HFF-Myc (cell line): ENCODE measurements around the gene RNASE4.
"Not testable (repeated sequence)": the region's sequence is repeated elsewhere in the genome, so short reads cannot be mapped to it uniquely, and the experiment has no call there.

Source experiments
- DNase-seq: peaks from one replicate; pipeline ENCODE4 v3.0.0-alpha.2; 2011; ENCODE audit warnings: low read depth; ENCODE audit errors: extremely low read depth
- H3K4me3 ChIP-seq: replicated peaks from 2 replicates; pipeline ENCODE4 v1.5.1; 2011; ENCODE audit warnings: low read depth, mild to moderate bottlenecking, control low read depth, low read length
- TF ChIP-seq, protein P1 (sequence below): IDR thresholded peaks from 2 replicates; pipeline ENCODE4 v1.5.1; 2012; ENCODE audit warnings: mild to moderate bottlenecking, low read depth, low read length, control low read depth; ENCODE audit errors: missing control alignments

Gene RNASE4

DNA sequence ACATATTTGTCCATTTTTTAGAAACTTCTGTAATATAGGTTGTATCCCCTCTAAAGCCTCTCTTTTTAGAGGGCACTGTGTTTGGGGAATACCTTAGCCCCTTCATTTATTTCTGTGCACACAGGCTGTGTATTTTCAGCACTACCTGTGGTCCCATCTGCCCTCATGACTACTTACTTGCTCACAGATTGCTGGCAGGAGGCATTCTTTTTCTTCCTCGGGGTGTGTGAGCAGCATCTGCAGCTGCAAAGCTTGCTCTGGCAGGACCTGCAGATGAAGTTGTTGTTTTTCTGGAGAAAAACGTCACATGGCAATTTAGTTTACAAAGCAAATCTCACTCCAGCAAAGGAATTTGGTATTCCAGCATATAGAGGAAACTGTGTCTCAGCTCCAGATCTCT, 28.5 kb downstream of the RNASE4 start:
- H3K4me3 ChIP-seq = no peak overlapping the region
- TF ChIP-seq, protein P1, sequence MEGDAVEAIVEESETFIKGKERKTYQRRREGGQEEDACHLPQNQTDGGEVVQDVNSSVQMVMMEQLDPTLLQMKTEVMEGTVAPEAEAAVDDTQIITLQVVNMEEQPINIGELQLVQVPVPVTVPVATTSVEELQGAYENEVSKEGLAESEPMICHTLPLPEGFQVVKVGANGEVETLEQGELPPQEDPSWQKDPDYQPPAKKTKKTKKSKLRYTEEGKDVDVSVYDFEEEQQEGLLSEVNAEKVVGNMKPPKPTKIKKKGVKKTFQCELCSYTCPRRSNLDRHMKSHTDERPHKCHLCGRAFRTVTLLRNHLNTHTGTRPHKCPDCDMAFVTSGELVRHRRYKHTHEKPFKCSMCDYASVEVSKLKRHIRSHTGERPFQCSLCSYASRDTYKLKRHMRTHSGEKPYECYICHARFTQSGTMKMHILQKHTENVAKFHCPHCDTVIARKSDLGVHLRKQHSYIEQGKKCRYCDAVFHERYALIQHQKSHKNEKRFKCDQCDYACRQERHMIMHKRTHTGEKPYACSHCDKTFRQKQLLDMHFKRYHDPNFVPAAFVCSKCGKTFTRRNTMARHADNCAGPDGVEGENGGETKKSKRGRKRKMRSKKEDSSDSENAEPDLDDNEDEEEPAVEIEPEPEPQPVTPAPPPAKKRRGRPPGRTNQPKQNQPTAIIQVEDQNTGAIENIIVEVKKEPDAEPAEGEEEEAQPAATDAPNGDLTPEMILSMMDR = no peak
- no peak for DNase-seq

DNA sequence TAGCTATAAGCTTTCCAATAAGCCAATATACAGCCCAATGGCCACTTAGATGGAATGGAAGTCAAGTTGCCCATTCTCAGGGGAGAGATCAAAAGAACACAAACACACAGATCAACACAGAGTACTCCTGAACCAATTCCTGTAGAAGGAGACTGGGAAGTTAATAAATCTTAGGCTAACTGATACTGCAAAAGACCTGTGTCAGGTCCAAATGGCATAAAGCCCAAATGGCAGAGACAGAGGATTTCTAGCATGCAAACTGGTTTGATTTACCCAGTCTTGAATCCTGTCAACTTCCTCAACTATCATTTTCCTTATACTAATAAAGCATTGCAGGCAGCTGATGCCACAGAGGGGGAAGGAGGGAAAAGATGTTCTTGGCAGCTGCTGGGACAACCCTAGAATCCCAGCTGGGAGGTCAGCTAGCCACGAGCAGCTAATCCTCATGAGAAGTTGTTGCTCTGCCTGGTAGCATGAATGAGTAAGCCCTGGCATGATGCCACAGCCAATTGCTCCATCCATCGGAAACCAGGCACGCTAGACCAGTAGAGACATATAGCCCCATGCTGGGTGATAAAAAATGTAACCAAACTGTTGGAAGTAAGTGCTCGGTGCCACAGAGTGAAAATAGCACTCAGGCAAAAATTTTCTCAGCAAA, 30.4 kb downstream of the RNASE4 start:
- no peak for DNase-seq
- no peak overlapping the region for H3K4me3 ChIP-seq
- TF ChIP-seq, protein P1 = no peak

DNA sequence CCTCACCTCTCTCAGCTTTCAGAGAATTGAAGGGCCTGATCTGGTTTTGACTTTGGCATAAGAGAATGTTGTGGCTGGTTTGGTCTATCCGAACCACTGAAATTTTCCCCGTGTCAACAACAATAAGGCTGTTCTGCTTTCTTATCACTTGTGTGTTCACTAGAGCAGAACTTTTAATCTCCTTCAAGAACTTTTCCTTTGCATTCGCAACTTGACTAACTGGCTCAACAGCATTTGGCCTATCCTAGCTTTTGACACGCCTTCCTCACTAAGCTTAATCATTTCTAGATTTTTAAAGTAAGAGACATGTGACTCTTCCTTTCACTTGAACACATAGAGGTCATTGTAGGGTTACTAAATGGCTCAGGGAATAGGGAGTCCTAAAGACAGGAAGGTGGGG, 35.4 kb downstream of the RNASE4 start:
- TF ChIP-seq, protein P1 = no peak
- DNase-seq = no peak
- H3K4me3 ChIP-seq = no peak overlapping the region

DNA sequence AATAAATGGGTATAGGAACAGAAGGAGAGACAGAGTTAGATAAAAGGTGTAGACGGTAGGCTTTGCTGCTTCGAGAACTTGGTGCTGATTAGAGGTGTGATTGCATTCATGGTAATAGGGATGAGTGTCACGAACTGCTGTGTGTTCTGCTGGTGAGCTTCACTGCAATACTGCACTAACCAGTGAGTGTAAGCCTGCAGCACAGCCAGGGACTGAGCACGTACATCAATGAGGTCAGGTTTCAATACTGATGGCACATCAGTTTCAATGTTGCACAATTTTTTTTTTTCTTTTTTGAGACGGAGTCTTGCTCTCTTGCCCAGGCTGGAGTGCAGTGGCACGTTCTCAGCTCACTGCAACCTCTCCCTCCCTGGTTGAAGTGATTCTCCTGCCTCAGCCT, 36.4 kb downstream of the RNASE4 start:
- H3K4me3 ChIP-seq = no peak overlapping the region
- DNase-seq = no peak
- TF ChIP-seq, protein P1 = no peak

DNA sequence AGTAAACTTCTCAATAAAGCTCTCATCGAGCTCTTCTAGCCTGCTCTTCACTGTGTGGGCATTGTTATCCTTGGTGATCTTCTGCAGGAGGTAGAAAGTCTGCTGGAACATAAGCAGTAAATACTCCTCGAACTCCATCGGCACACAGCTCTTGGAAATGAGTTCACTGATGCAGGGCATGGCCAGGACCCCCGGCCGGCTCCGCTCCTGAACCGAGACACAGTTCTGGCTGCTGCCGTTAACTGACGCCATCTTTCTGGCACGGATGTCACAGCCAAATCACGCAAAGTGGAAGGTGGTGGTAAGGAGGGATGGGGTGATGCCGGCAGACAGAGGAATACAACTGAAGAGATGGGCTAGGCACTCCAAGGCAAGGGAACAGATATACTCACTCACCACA, 37.7 kb downstream of the RNASE4 start:
- H3K4me3 ChIP-seq = no peak overlapping the region
- TF ChIP-seq, protein P1 = no peak
- DNase-seq = no peak

DNA sequence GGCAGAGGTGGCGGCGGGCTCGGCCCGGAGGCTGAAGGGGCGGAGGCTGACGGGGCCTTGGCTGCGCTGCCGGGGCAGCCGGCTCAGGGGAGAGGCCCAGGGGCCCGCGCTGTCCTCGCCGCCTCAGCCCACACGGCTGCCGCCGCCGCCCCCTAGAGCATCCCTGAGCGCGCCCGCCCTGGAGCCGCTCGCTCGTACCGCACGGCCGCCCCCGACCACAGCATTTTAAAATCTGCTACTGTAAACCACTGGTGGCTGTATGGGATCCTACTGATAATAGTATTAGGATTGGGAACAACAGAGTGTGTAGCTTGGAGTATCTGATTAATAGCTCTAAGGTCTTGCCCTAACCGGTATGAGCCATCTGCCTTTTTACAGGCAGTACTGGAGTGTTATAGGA, 39.1 kb downstream of the RNASE4 start:
- DNase-seq = no peak
- TF ChIP-seq, protein P1 = no peak
- no peak overlapping the region for H3K4me3 ChIP-seq

DNA sequence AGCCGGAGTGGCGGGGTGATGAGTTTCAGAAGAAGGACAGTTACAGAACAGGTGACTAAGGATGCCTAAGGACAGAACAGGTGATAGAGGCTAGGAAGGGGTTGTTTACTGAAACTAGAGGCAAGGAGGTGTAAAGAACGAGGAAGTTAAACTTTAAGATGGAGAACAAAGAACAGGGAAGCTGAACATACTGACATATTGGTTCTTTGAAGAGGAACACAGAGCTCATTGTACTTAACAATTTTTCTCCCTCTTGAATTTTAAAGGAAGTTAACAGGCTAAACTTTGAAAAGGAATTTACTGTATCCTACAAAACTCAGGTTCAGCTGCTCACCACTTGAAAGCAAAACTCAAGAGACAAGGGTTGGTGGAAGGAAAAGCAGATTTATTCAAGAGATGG, 41.8 kb downstream of the RNASE4 start:
- DNase-seq, H3K4me3 ChIP-seq: not testable (repeated sequence)
